OCI-LY1 (cell line): ENCODE results near the gene NXPH4.

ENCODE experiments used
- H2AFZ ChIP-seq: fragments of 200-600 bp; sonication (generic), shearing (Covaris generic); 2 replicates; pipeline ENCODE4 v1.6.0; 2014; ENCODE audit warnings: antibody characterized with exemption, mild to moderate bottlenecking, low read length
- H3F3A ChIP-seq: fragments of 200-600 bp; sonication (generic), shearing (Covaris generic); 2 replicates; pipeline ENCODE4 v1.6.0; 2014; ENCODE audit warnings: mild to moderate bottlenecking, antibody characterized with exemption, low read length, moderate library complexity; ENCODE audit not compliant: insufficient read depth
- H3K27ac ChIP-seq: fragments of 200-600 bp; sonication (generic); 2 replicates; pipeline ENCODE4 v1.5.1; 2014; ENCODE audit warnings: low read length, mixed run types, mild to moderate bottlenecking, low read depth; ENCODE audit not compliant: poor library complexity, severe bottlenecking
- H3K27me3 ChIP-seq: fragments of 200-600 bp; sonication (generic); 2 replicates; pipeline ENCODE4 v1.6.0; 2014; ENCODE audit warnings: antibody characterized with exemption, mild to moderate bottlenecking, low read length, moderate library complexity; ENCODE audit not compliant: insufficient read depth
- H3K36me3 ChIP-seq: fragments of 200-600 bp; sonication (generic); 2 replicates; pipeline ENCODE4 v1.6.1; 2014; ENCODE audit warnings: mild to moderate bottlenecking, antibody characterized with exemption, low read length, moderate library complexity, mixed read lengths; ENCODE audit not compliant: insufficient read depth
- H3K4me1 ChIP-seq: fragments of 200-600 bp; sonication (generic); 2 replicates; pipeline ENCODE4 v1.5.1; 2014; ENCODE audit warnings: mild to moderate bottlenecking, low read length, moderate library complexity; ENCODE audit not compliant: insufficient read depth, severe bottlenecking
- H3K4me2 ChIP-seq: fragments of 200-600 bp; sonication (generic), shearing (Covaris generic); 2 replicates; pipeline ENCODE4 v1.6.1; 2014; ENCODE audit warnings: low read length
- H3K4me3 ChIP-seq: fragments of 200-600 bp; sonication (generic); 2 replicates; pipeline ENCODE4 v1.5.1; 2014; ENCODE audit warnings: low read length, low read depth, mild to moderate bottlenecking, mixed read lengths; ENCODE audit not compliant: poor library complexity, severe bottlenecking
- H3K79me2 ChIP-seq: fragments of 200-600 bp; shearing (Covaris generic); 2 replicates; pipeline ENCODE4 v1.6.1; 2016; ENCODE audit warnings: mixed run types, low read length, mixed read lengths; ENCODE audit not compliant: insufficient read depth
- H3K9ac ChIP-seq: fragments of 200-600 bp; sonication (generic), shearing (Covaris generic); 2 replicates; pipeline ENCODE4 v1.6.1; 2014; ENCODE audit warnings: mild to moderate bottlenecking, low read length, mixed read lengths
- H3K9me2 ChIP-seq: fragments of 200-600 bp; sonication (generic), shearing (Covaris generic); 2 replicates; pipeline ENCODE4 v1.6.1; 2014; ENCODE audit warnings: low read depth, mild to moderate bottlenecking, low read length, mixed read lengths
- H3K9me3 ChIP-seq: fragments of 200-600 bp; shearing (Covaris generic); 2 replicates; pipeline ENCODE4 v1.6.1; 2014; ENCODE audit warnings: low read length, mixed read lengths
- H4K20me1 ChIP-seq: fragments of 200-600 bp; sonication (generic), shearing (Covaris generic); 2 replicates; pipeline ENCODE4 v1.6.0; 2016; ENCODE audit warnings: mild to moderate bottlenecking, low read length; ENCODE audit not compliant: insufficient read depth
- CTCF ChIP-seq: fragments of 200-600 bp; sonication (generic), shearing (Covaris generic); IDR thresholded peaks from 2 replicates; pipeline ENCODE4 v1.5.1; 2017; ENCODE audit warnings: mild to moderate bottlenecking, antibody characterized with exemption, low read length, moderate library complexity, mixed read lengths
- EZH2 ChIP-seq: fragments of 200-600 bp; sonication (generic), shearing (Covaris generic); IDR thresholded peaks from 2 replicates; pipeline ENCODE4 v1.8.0; 2017; ENCODE audit warnings: borderline replicate concordance, mixed run types, mild to moderate bottlenecking, antibody characterized with exemption, low read length, moderate library complexity, mixed read lengths

The NXPH4 gene

GRCh38 chr12:57170927-57171326, 45.7 kb upstream of the NXPH4 start:
- no peak overlapping the region for H3K27ac ChIP-seq
- H3K9me3 ChIP-seq: no peaks in the 10 kb centered on the region
- TF ChIP-seq CTCF: no peak
- no peak for TF ChIP-seq EZH2
- H3K9ac ChIP-seq: no peak overlapping the region
- H3F3A ChIP-seq: no peaks in the 10 kb centered on the region
- H3K36me3 ChIP-seq: no peaks in the 10 kb centered on the region
- no peak overlapping the region for H2AFZ ChIP-seq
- H3K4me3 ChIP-seq: no peak overlapping the region
- no peaks in the 10 kb centered on the region for H3K4me1 ChIP-seq
- H4K20me1 ChIP-seq: no peaks in the 10 kb centered on the region
- H3K4me2 ChIP-seq: no peak overlapping the region
- no peaks in the 10 kb centered on the region for H3K9me2 ChIP-seq
- no peaks in the 10 kb centered on the region for H3K79me2 ChIP-seq
- peaks cover 8% of the 10 kb centered on the region; the same call in 1 of the 2 replicates for H3K27me3 ChIP-seq

GRCh38 chr12:57171668-57172067, 44.9 kb upstream of the NXPH4 start:
- Histone ChIP-seq H3K27ac (no peak overlapping the region), H3K9ac (no peak overlapping the region), H3K36me3 (no peaks in the 10 kb centered on the region), H3K27me3 (peaks cover 8% of the 10 kb centered on the region; the same call in 1 of the 2 replicates), H3K79me2 (no peaks in the 10 kb centered on the region), H3F3A (no peaks in the 10 kb centered on the region), H2AFZ (no peak overlapping the region), H3K9me2 (no peaks in the 10 kb centered on the region), H3K9me3 (no peaks in the 10 kb centered on the region), H4K20me1 (no peaks in the 10 kb centered on the region), H3K4me3 (no peak overlapping the region), H3K4me2 (no peak overlapping the region), H3K4me1 (no peaks in the 10 kb centered on the region)
- no peak for TF ChIP-seq EZH2
- TF ChIP-seq CTCF: no peak

- TF ChIP-seq EZH2 (no peak), CTCF (peak; percentile 84)
- H3K27me3 ChIP-seq: peaks cover 5% of the 10 kb centered on the region; the same call in 1 of the 2 replicates
- H3K4me1 ChIP-seq: peaks cover 8% of the 10 kb centered on the region
- H2AFZ ChIP-seq: no peak overlapping the region
- H3K4me3 ChIP-seq: no peak overlapping the region
- no peaks in the 10 kb centered on the region for H4K20me1 ChIP-seq
- no peak overlapping the region for H3K4me2 ChIP-seq
- H3K79me2 ChIP-seq: no peaks in the 10 kb centered on the region
- no peaks in the 10 kb centered on the region for H3K9me2 ChIP-seq
- H3K36me3 ChIP-seq: no peaks in the 10 kb centered on the region
- no peak overlapping the region for H3K9ac ChIP-seq
- H3K27ac ChIP-seq: no peak overlapping the region
- H3K9me3 ChIP-seq: no peaks in the 10 kb centered on the region
- no peaks in the 10 kb centered on the region for H3F3A ChIP-seq
Observed at GRCh38 chr12:57173089-57173488, 43.5 kb upstream of the NXPH4 start.
